Neuronal stem cell (in vitro differentiated cells): ENCODE data around the gene OGFOD2. TPM values are rescaled to one million over a fixed set of nuclear protein-coding genes. Genes with fewer than 3 reads are reported as not detected.
A peak's percentile ranks its signal among the peaks of the same experiment; 100 is the strongest.

Source experiments
- DNase-seq: peaks from one replicate; pipeline ENCODE4 v3.0.0-alpha.2; 2013; ENCODE audit warnings: low spot score
- H2AFZ ChIP-seq: one replicate; pipeline ENCODE4 v1.6.1; 2013; ENCODE audit warnings: mild to moderate bottlenecking, low read length, inconsistent platforms
- H2AK5ac ChIP-seq: 2 replicates; pipeline ENCODE4 v1.6.1; 2013; ENCODE audit warnings: low read depth, mild to moderate bottlenecking, inconsistent platforms, low read length, moderate library complexity, mixed read lengths
- H2BK120ac ChIP-seq: 2 replicates; pipeline ENCODE4 v1.6.1; 2013; ENCODE audit warnings: low read depth, mild to moderate bottlenecking, inconsistent platforms, low read length, moderate library complexity, mixed read lengths
- H2BK12ac ChIP-seq: one replicate; pipeline ENCODE4 v1.6.1; 2013; ENCODE audit warnings: low read length, inconsistent platforms
- H2BK15ac ChIP-seq: 2 replicates; pipeline ENCODE4 v1.6.1; 2013; ENCODE audit warnings: mild to moderate bottlenecking, low read length, inconsistent platforms, mixed read lengths
- H2BK5ac ChIP-seq: one replicate; pipeline ENCODE4 v1.6.1; 2013; ENCODE audit warnings: inconsistent platforms, mild to moderate bottlenecking, low read length, moderate library complexity
- H3K14ac ChIP-seq: one replicate; pipeline ENCODE4 v1.6.1; 2013; ENCODE audit warnings: low read length, inconsistent platforms
- H3K18ac ChIP-seq: 2 replicates; pipeline ENCODE4 v1.6.1; 2013; ENCODE audit warnings: low read length, inconsistent platforms
- H3K23ac ChIP-seq: 2 replicates; pipeline ENCODE4 v1.6.1; 2013; ENCODE audit warnings: low read depth, mild to moderate bottlenecking, mixed read lengths, low read length, inconsistent platforms; ENCODE audit not compliant: poor library complexity
- H3K27ac ChIP-seq: replicated peaks from 3 replicates; pipeline ENCODE4 v1.5.1; 2013; ENCODE audit warnings: low read length, inconsistent platforms
- H3K27me3 ChIP-seq, 3 experiments: 2 replicates each; pipeline ENCODE4 v1.6.1; 2013; ENCODE audit warnings: low read length in 3 of 3, mild to moderate bottlenecking in 2 of 3, inconsistent platforms in 1 of 3, low read depth in 1 of 3, mixed read lengths in 1 of 3, moderate library complexity in 1 of 3; ENCODE audit not compliant: control insufficient read depth in 3 of 3, insufficient read depth in 3 of 3
- H3K36me3 ChIP-seq, 2 donors: replicated peaks in 1 of 2; 2 replicates each; pipeline ENCODE4 v1.6.1; 2013; ENCODE audit warnings: low read length in 2 of 2; ENCODE audit not compliant: control insufficient read depth in 2 of 2, insufficient read depth in 2 of 2
- H3K4ac ChIP-seq: 2 replicates; pipeline ENCODE4 v1.6.1; 2013; ENCODE audit warnings: inconsistent platforms, mild to moderate bottlenecking, low read length, moderate library complexity
- H3K4me1 ChIP-seq, 2 donors: 1 replicate in 1 of 2; 2 replicates in 1 of 2; pipeline ENCODE4 v1.6.1; 2013; ENCODE audit warnings: low read length in 2 of 2, low read depth in 1 of 2; ENCODE audit not compliant: control insufficient read depth in 2 of 2, insufficient read depth in 1 of 2
- H3K4me2 ChIP-seq: one replicate; pipeline ENCODE4 v1.6.1; 2013; ENCODE audit warnings: mild to moderate bottlenecking, low read length, inconsistent platforms; ENCODE audit not compliant: insufficient read depth, poor library complexity, severe bottlenecking
- H3K4me3 ChIP-seq, 2 donors: 2 replicates each; pipeline ENCODE4 v1.5.1; 2013; ENCODE audit warnings: low read length in 2 of 2, mild to moderate bottlenecking in 2 of 2, inconsistent platforms in 1 of 2, moderate library complexity in 1 of 2
- H3K79me1 ChIP-seq: one replicate; pipeline ENCODE4 v1.6.1; 2013; ENCODE audit warnings: low read depth, mild to moderate bottlenecking, inconsistent platforms, low read length, moderate library complexity
- H3K9ac ChIP-seq: one replicate; pipeline ENCODE4 v1.6.1; 2013; ENCODE audit warnings: mild to moderate bottlenecking, low read depth, low read length, inconsistent platforms; ENCODE audit not compliant: poor library complexity
- H3K9me3 ChIP-seq, 2 donors: replicated peaks in 1 of 2; 2 replicates each; pipeline versions ENCODE3 to v1.6.1; 2013; ENCODE audit warnings: low read length in 2 of 2, mild to moderate bottlenecking in 2 of 2, inconsistent platforms in 1 of 2, low read depth in 1 of 2, mixed read lengths in 1 of 2, moderate library complexity in 1 of 2; ENCODE audit not compliant: control insufficient read depth in 2 of 2, insufficient read depth in 1 of 2
- H4K8ac ChIP-seq: one replicate; pipeline ENCODE4 v1.6.1; 2013; ENCODE audit warnings: low read depth, mild to moderate bottlenecking, inconsistent platforms, low read length, moderate library complexity
- H4K91ac ChIP-seq: one replicate; pipeline ENCODE4 v1.6.1; 2013; ENCODE audit warnings: low read length, low read depth, mild to moderate bottlenecking, inconsistent platforms; ENCODE audit not compliant: poor library complexity
- WGBS, 2 donors: extraction: QIAGEN DNeasy Blood & Tissue Kit; methylation state at CpG; one replicate each; pipeline ENCODE4 v1.1.7; 2013; ENCODE audit warnings: missing lambda C conversion rate in 2 of 2, mixed read lengths in 1 of 2; ENCODE audit not compliant: insufficient read length in 2 of 2, insufficient replicate concordance in 1 of 2; ENCODE audit errors: extremely low coverage in 2 of 2; 5-methylcytosine and 5-hydroxymethylcytosine counted together
- polyA plus RNA-seq, 2 experiments: library from polyadenylated mRNA; stranded (reverse); fragments of 200-250 nt; gene quantifications; one replicate each; pipeline ENCODE4 v1.2.3, GENCODE V29; 2013

The OGFOD2 gene
- 6.9 TPM for polyA plus RNA-seq (2013, experiment 1 of 2)
- polyA plus RNA-seq (2013, experiment 2 of 2): 5.5 TPM

DNA sequence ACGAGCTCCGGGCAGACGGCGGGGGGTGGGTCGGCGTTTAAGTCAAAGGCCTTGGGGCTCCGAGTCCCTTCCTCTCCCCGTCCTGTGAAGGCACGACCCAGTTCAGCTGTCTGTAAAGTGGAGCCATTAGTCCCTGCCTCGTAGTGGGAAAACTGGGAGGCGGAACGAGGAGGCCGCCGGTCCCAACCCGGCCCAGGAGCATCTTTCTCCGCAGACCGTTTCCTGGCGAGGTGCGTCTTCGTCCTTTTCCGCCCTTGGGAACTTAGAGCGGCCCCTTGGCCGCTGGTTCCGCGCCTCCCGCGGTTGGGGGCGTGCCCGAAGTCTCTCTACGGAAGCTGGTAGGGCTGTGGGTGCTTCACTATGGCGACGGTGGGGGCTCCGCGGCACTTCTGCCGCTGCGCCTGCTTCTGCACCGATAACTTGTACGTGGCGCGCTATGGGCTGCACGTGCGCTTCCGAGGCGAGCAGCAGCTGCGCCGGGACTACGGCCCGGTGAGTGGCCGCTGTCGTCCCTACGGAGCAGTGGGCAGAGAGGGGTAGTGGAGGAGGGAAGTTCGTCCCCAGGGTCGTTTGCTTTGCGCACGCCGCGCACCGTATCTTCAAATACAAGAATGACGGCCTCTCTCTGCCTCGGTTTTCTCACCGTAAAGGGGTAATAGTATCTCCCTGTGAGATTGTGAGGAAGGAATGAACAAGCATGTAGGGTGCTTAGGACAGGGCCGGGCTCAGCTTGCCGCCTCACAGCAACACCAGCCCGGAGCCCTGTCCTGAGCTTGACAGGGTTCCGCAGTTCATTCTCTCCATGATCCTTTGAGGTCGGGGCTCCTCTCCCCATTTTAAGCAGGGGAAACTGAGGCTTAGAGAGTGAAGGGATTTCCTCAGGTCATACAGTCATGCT lies at the start of gene OGFOD2:
Gene OGFOD2, plus strand, starts transcription at position 353 of the 898 bp plus-strand sequence. Its CDS starts 8 bp downstream, at position 361.
- Histone ChIP-seq H3K27ac (peak within 1 kb of the TSS; percentile 83), H4K91ac (peak within 1 kb of the TSS; percentile 97), H2BK15ac (peak within 1 kb of the TSS; percentile 98), H3K36me3 (peaks cover 4 to 27% of the 10 kb centered on the region in 2 donors), H4K8ac (no peak within 1 kb of the TSS), H2AK5ac (peak within 1 kb of the TSS; percentile 90), H2BK120ac (peak within 1 kb of the TSS; percentile 100), H3K79me1 (peaks cover 7% of the 10 kb centered on the region), H3K18ac (peak within 1 kb of the TSS; percentile 100), H2AFZ (peak within 1 kb of the TSS; percentile 98), H3K9me3 (no peaks in the 10 kb centered on the region), H3K4me3 (peak within 1 kb of the TSS; percentile 78 to 86), H3K23ac (peak within 1 kb of the TSS; percentile 95), H3K27me3 (no peaks in the 10 kb centered on the region), H2BK5ac (peak within 1 kb of the TSS; percentile 99), H3K9ac (peak within 1 kb of the TSS; percentile 99), H2BK12ac (peak within 1 kb of the TSS; percentile 84), H3K4ac (peak within 1 kb of the TSS; percentile 98), H3K14ac (peak within 1 kb of the TSS; percentile 100), H3K4me1 (peaks cover 11 to 18% of the 10 kb centered on the region in 2 donors), H3K4me2 (peak within 1 kb of the TSS; percentile 91)
- no CpG with 5 or more reads among the region's 66 CpGs for whole genome bisulfite sequencing, 2 donors
- DNase-seq: peak; percentile 85

DNA sequence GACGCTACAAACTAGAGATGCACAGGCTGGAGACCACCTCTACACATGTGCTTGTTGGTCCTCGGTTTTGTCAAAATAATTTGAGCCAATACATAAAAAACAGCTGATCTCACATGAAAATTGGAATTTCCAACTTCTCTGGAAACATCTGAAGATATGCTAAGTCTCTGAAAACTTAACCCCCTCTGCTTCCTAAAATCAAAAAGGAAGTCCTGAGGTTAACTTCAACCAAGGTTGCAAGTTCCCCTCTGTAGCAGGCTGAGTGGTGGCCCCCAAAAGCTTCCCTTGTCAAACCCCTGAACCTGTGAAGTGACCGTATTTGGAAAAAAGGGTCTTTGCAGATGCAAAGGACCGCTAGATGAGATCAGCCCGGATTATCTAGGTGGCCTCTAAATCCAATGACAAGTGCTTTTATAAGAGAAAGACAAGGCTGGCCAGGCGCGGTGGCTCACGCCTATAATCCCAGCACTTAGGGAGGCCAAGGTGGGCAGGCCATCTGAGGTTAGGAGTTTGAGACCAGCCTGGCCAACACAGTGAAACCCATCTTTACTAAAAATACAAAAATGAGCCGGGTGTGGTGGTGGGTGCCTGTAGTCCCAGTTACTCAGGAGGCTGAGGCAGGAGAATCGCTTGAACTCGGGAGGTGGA lies 47.2 kb upstream of the OGFOD2 start:
- no peak overlapping the region for H2AK5ac ChIP-seq
- H2BK12ac ChIP-seq: peak overlapping the region; percentile 9
- no peak overlapping the region for H4K91ac ChIP-seq
- no CpG with 5 or more reads among the region's 11 CpGs for WGBS, 2 donors
- no peak overlapping the region for H2AFZ ChIP-seq
- no peaks in the 10 kb centered on the region for H3K9me3 ChIP-seq
- H3K14ac ChIP-seq: no peak overlapping the region
- H4K8ac ChIP-seq: no peak overlapping the region
- H3K27ac ChIP-seq: no peak overlapping the region
- H2BK5ac ChIP-seq: no peak overlapping the region
- H2BK15ac ChIP-seq: no peak overlapping the region
- H3K9ac ChIP-seq: no peak overlapping the region
- no peaks in the 10 kb centered on the region for H3K36me3 ChIP-seq
- peaks cover 0 to 1% of the 10 kb centered on the region in 2 donors for H3K4me1 ChIP-seq
- no peak overlapping the region for H3K18ac ChIP-seq
- no peak overlapping the region for H3K4me3 ChIP-seq
- no peak for DNase-seq
- no peak overlapping the region for H2BK120ac ChIP-seq
- no peak overlapping the region for H3K4ac ChIP-seq
- peaks cover 2% of the 10 kb centered on the region for H3K79me1 ChIP-seq
- no peak overlapping the region for H3K4me2 ChIP-seq
- no peak overlapping the region for H3K23ac ChIP-seq
- no peaks in the 10 kb centered on the region for H3K27me3 ChIP-seq

- H2BK5ac ChIP-seq: no peak overlapping the region
- no peak overlapping the region for H3K9ac ChIP-seq
- peaks cover 2% of the 10 kb centered on the region for H3K79me1 ChIP-seq
- H3K23ac ChIP-seq: no peak overlapping the region
- H2AFZ ChIP-seq: no peak overlapping the region
- H3K27ac ChIP-seq: no peak overlapping the region
- H2BK15ac ChIP-seq: no peak overlapping the region
- H3K4ac ChIP-seq: no peak overlapping the region
- H2BK120ac ChIP-seq: no peak overlapping the region
- no peaks in the 10 kb centered on the region for H3K27me3 ChIP-seq
- peaks cover 0 to 1% of the 10 kb centered on the region in 2 donors for H3K4me1 ChIP-seq
- DNase-seq: no peak
- H3K36me3 ChIP-seq: no peaks in the 10 kb centered on the region
- H3K9me3 ChIP-seq: no peaks in the 10 kb centered on the region
- no peak overlapping the region for H3K18ac ChIP-seq
- no peak overlapping the region for H4K8ac ChIP-seq
- H3K14ac ChIP-seq: no peak overlapping the region
- H2BK12ac ChIP-seq: no peak overlapping the region
- H2AK5ac ChIP-seq: peak overlapping the region; percentile 99
- no peak overlapping the region for H3K4me3 ChIP-seq
- H4K91ac ChIP-seq: no peak overlapping the region
- no CpG with 5 or more reads among the region's 12 CpGs for WGBS, 2 donors
- no peak overlapping the region for H3K4me2 ChIP-seq
Measured at GRCh38 chr12:122928404-122929147, 46.5 kb upstream of the OGFOD2 start.
